Mammary epithelial cell (primary cell): ENCODE results near the gene PDHX.

Experiments
- CTCF ChIP-seq, 2 donors: IDR thresholded peaks in 1 of 2; conservative IDR thresholded peaks in 1 of 2; 2 replicates each; pipeline ENCODE4 v1.5.1; 2011 to 2012; ENCODE audit warnings: inconsistent platforms in 2 of 2, low read length in 2 of 2, mild to moderate bottlenecking in 2 of 2, control low read depth in 1 of 2, low read depth in 1 of 2; ENCODE audit not compliant: insufficient read depth in 1 of 2; ENCODE audit errors: extremely low read depth in 1 of 2
- EZH2 ChIP-seq: IDR thresholded peaks from 2 replicates; pipeline ENCODE4 v1.6.1; 2012; ENCODE audit warnings: low read length, inconsistent platforms, borderline replicate concordance

- TF ChIP-seq CTCF (conservative IDR thresholded peaks at IDR 0.05 in 1 of 2, IDR thresholded peaks at IDR 0.05 in 1 of 2; ENCODE audit: extremely low read depth in 1 of 2, insufficient read depth in 1 of 2, low read depth in 1 of 2, low read length in 2 of 2): no peak
- no peak for TF ChIP-seq EZH2
These were observed 29.8 kb upstream of the PDHX start for GRCh38 chr11:34886609-34887008.
